Measurements from ENCODE around the gene PTPRR.

DNA sequence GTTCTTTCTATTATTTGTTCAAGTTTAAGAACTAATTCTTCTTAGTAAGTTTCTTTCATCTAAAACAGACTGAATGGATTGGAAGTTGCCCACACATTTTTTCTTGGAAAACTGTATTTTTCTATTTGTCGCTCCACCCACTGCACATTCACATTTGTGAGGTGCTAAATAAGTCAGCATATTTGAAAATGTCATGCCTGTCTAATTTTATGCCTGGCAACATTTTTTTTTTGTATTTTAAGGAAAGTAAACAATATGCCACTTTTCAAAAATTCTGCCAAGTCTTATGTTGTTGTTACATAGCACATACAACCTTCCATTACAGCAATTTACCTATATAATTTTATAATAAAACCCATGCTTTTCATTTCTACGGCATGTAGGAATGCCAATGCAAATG, 170.6 kb downstream of the PTPRR start:
- TF ChIP-seq EZH2phosphoT487 (IDR thresholded peaks at IDR 0.05; ENCODE audit: borderline replicate concordance, low read length) = no peak
- TF ChIP-seq CTCF (IDR thresholded peaks at IDR 0.05; ENCODE audit: low read depth, low read length, poor library complexity, severe bottlenecking) = no peak

Data from DOHH2 (cell line).